ENCODE measurements around the gene PCBD2. TPM values are rescaled to one million over a fixed set of nuclear protein-coding genes. Genes with fewer than 3 reads are reported as not detected.
"Not testable (repeated sequence)": the region's sequence is repeated elsewhere in the genome, so short reads cannot be mapped to it uniquely, and the experiment has no call there.

PCBD2 gene
- total RNA-seq, 1 donor from 2014 or later: 5.6 TPM

DNA sequence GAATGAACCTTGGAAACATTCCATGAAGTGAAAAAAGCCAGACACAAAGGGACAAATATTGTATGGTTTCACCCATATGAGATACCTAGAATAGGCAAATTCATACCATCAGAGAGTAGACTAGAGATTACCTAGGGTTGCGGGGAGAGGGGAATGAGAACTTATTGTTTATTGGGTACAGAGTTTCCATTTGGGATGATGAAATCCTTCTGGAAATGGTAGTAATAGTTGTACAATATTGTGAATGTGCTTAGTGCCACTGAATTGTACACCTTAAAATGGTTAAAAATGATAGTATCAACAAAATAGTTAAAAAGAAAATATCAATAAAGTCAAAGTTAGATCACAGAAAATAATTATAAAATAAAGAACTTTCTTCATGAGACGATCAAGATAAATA, 88.2 kb downstream of the PCBD2 start:
- DNase-seq (ENCODE audit: low read depth): no peak
- TF ChIP-seq, protein P1, sequence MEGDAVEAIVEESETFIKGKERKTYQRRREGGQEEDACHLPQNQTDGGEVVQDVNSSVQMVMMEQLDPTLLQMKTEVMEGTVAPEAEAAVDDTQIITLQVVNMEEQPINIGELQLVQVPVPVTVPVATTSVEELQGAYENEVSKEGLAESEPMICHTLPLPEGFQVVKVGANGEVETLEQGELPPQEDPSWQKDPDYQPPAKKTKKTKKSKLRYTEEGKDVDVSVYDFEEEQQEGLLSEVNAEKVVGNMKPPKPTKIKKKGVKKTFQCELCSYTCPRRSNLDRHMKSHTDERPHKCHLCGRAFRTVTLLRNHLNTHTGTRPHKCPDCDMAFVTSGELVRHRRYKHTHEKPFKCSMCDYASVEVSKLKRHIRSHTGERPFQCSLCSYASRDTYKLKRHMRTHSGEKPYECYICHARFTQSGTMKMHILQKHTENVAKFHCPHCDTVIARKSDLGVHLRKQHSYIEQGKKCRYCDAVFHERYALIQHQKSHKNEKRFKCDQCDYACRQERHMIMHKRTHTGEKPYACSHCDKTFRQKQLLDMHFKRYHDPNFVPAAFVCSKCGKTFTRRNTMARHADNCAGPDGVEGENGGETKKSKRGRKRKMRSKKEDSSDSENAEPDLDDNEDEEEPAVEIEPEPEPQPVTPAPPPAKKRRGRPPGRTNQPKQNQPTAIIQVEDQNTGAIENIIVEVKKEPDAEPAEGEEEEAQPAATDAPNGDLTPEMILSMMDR (conservative IDR thresholded peaks at IDR 0.05; ENCODE audit: low read depth, low read length): no peak
- H3K4me3 ChIP-seq (ENCODE audit: low read depth, low read length): no peak overlapping the region

GRCh38 chr5:134994560-134995156, 89.7 kb downstream of the PCBD2 start:
- TF ChIP-seq, protein P1 (conservative IDR thresholded peaks at IDR 0.05; ENCODE audit: low read depth, low read length): no peak
- DNase-seq (ENCODE audit: low read depth): no peak
- no peak overlapping the region for H3K4me3 ChIP-seq (ENCODE audit: low read depth, low read length)

DNA sequence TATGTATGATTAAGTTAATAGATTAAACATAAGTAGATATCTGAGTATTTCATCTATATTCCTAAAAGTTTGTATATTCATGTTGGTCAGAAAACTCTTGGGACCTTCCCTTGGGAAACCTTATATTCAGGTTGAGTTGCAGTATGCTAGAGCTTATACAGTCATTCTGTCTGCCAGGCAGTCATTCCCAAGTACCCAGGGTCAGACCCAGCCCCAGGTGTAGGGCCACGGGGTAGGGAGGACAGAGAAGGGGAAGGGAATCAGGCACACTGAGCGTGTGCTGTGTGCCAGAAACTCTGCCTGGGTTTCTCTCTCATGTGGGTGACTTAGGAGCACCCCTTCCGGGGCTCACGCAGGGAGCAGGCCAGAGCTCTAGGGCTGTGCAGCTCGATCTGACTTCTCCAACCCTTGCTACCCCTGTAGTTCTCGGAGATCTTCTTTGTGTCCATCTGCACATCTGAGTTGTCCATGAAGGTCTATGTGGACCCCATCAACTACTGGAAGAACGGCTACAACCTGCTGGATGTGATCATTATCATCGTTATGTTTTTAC, 91.0 kb downstream of the PCBD2 start:
- TF ChIP-seq, protein P1 (conservative IDR thresholded peaks at IDR 0.05; ENCODE audit: low read depth, low read length): no peak
- no peak for DNase-seq (ENCODE audit: low read depth)
- no peak overlapping the region for H3K4me3 ChIP-seq (ENCODE audit: low read depth, low read length)

- no peak for DNase-seq (ENCODE audit: low read depth)
- TF ChIP-seq, protein P1 (conservative IDR thresholded peaks at IDR 0.05; ENCODE audit: low read depth, low read length): no peak
- H3K4me3 ChIP-seq (ENCODE audit: low read depth, low read length): no peak overlapping the region
Measured at GRCh38 chr5:134997015-134997414, 92.1 kb downstream of the PCBD2 start.

DNA sequence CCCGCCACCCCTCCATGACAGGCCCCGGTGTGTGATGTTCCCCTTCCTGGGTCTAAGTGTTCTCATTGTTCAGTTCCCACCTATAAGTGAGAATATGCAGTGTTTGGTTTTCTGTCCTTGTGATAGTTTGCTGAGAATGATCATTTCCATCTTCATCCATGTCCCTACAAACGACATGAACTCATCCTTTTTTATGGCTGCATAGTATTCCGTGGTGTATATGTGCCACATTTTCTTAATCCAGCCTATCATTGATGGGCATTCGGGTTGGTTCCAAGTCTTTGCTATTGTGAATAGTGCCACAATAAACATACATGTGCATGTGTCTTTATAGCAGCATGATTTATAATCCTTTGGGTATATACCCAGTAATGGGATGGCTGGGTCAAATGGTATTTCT, 93.1 kb downstream of the PCBD2 start:
- H3K4me3 ChIP-seq (ENCODE audit: low read depth, low read length); DNase-seq (ENCODE audit: low read depth): not testable (repeated sequence)

DNA sequence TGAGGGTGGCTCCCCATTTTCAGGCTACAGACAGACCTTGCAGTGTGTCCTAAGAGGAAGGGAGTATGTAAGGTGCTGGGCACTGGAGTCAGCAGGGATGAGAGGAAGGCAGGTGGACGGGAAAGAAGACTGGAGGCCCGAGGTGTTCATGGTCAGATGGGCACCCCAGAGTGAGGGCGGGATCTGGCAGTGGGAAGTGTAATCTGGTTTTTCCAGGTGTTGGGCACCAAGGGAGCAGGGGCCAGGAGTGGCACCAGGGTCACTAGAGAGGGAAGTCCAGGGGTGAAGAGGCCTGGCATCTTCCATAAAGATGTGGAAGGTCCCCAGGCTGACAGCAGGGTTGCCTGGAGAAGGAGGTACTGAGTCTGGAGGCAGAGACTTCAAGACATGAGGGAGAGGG, 99.4 kb downstream of the PCBD2 start:
- no peak overlapping the region for H3K4me3 ChIP-seq (ENCODE audit: low read depth, low read length)
- DNase-seq (ENCODE audit: low read depth): no peak
- TF ChIP-seq, protein P1 (conservative IDR thresholded peaks at IDR 0.05; ENCODE audit: low read depth, low read length): no peak

DNA sequence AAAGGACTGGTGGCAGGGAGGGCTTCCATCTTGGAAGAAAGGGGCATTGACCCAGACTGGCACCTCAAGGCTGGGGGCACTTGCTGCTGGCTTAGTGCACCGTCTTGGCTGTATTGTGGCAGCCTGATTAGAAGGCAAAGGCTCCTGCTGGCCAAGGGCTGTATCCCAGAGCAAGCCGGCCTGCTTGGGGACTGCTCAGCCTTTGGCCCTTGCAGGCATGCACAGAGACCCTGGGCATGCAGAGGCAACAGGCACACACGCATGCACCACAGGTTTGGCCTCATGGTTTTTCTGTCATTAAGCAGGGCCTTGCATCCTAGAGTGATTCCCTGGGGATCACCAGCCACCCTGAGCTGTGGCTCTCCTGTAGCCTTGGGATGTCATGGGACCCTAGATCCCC, 100.1 kb downstream of the PCBD2 start:
- no peak for DNase-seq (ENCODE audit: low read depth)
- TF ChIP-seq, protein P1 (conservative IDR thresholded peaks at IDR 0.05; ENCODE audit: low read depth, low read length): no peak
- H3K4me3 ChIP-seq (ENCODE audit: low read depth, low read length): no peak overlapping the region

Data from epithelial cell of proximal tubule (primary cell).